IPS-18c (cell line): ENCODE data around the gene NANOG.
"Not testable (repeated sequence)": the region's sequence is repeated elsewhere in the genome, so short reads cannot be mapped to it uniquely, and the experiment has no call there.

ENCODE experiments used
- H3K4me3 ChIP-seq: 2 replicates; pipeline ENCODE4 v1.7.0; 2013; ENCODE audit warnings: low read depth, mild to moderate bottlenecking, low read length, moderate library complexity; ENCODE audit not compliant: insufficient read depth
- H3K9me3 ChIP-seq: one replicate; pipeline ENCODE4 v1.6.1; 2013; ENCODE audit warnings: mild to moderate bottlenecking, low read length, moderate library complexity; ENCODE audit not compliant: control insufficient read depth, insufficient read depth

The NANOG gene

GRCh38 chr12:7842444-7842843, 53.2 kb downstream of the NANOG start:
- not testable (repeated sequence) for H3K9me3 ChIP-seq, H3K4me3 ChIP-seq

GRCh38 chr12:7843149-7843548, 53.9 kb downstream of the NANOG start:
- H3K9me3 ChIP-seq, H3K4me3 ChIP-seq: not testable (repeated sequence)

GRCh38 chr12:7843583-7843982, 54.4 kb downstream of the NANOG start:
- H3K9me3 ChIP-seq, H3K4me3 ChIP-seq: not testable (repeated sequence)

- Histone ChIP-seq H3K4me3 (no peak overlapping the region), H3K9me3 (no peaks in the 10 kb centered on the region)
These were observed 54.9 kb downstream of the NANOG start for GRCh38 chr12:7844116-7844515.

- not testable (repeated sequence) for H3K9me3 ChIP-seq, H3K4me3 ChIP-seq
These were observed 58.3 kb downstream of the NANOG start for GRCh38 chr12:7847226-7848097.

- not testable (repeated sequence) for H3K9me3 ChIP-seq, H3K4me3 ChIP-seq
These were observed 58.9 kb downstream of the NANOG start for GRCh38 chr12:7848098-7848422.
